IMR-90 (cell line): ENCODE measurements around the gene EPAS1. TPM values are rescaled to one million over a fixed set of nuclear protein-coding genes. Genes with fewer than 3 reads are reported as not detected.

Experiments
- ATAC-seq: fragments of 200-7000 bp; cut with Tn5 transposase; 2 replicates; pipeline ENCODE4 v1.9.1; 2020; ENCODE audit warnings: low read depth, mild to moderate bottlenecking, moderate library complexity
- BruUV-seq: library from RNA; stranded (reverse); fragments of 400-500 nt; replicated peaks from 2 replicates; lab custom pipeline; 2021; lab: Mats Ljungman, UMichigan
- CTCF ChIA-PET: fragments of 300-600 bp; formaldehyde crosslinking; extraction: SDS; loops from one replicate; lab custom pipeline; 2021; ENCODE audit warnings: antibody characterized with exemption; lab: Yijun Ruan, JAX
- POLR2A ChIA-PET: fragments of 300-600 bp; sonication (Branson Sonifier 250); formaldehyde crosslinking; loops from one replicate; lab custom pipeline; 2022; ENCODE audit warnings: antibody characterized with exemption; ENCODE audit not compliant: unreplicated experiment; lab: Charles Lee
- DNase-seq: peaks from one replicate; pipeline ENCODE4 v3.0.0; 2013
- H2AFZ ChIP-seq: replicated peaks from 2 replicates; pipeline ENCODE3; 2013; ENCODE audit warnings: low read length, mild to moderate bottlenecking; ENCODE audit not compliant: poor library complexity
- H2AK5ac ChIP-seq: 2 replicates; pipeline ENCODE4 v1.6.1; 2013; ENCODE audit warnings: low read depth, low read length, inconsistent platforms
- H2AK9ac ChIP-seq: replicated peaks from 2 replicates; pipeline ENCODE3; 2013; ENCODE audit warnings: mild to moderate bottlenecking, low read depth, low read length, moderate library complexity; ENCODE audit not compliant: poor library complexity
- H2BK120ac ChIP-seq: 2 replicates; pipeline ENCODE4 v1.6.1; 2013; ENCODE audit warnings: low read depth, low read length, inconsistent platforms
- H2BK15ac ChIP-seq: 3 replicates; pipeline ENCODE4 v1.6.1; 2013; ENCODE audit warnings: low read depth, low read length, inconsistent platforms
- H2BK20ac ChIP-seq: 2 replicates; pipeline ENCODE4 v1.6.1; 2013; ENCODE audit warnings: low read depth, mild to moderate bottlenecking, inconsistent platforms, low read length, moderate library complexity
- H2BK5ac ChIP-seq: 2 replicates; pipeline ENCODE4 v1.6.1; 2013; ENCODE audit warnings: mild to moderate bottlenecking, low read depth, low read length, inconsistent platforms; ENCODE audit not compliant: poor library complexity, severe bottlenecking
- H3K14ac ChIP-seq: replicated peaks from 2 replicates; pipeline ENCODE4 v1.6.1; 2013; ENCODE audit warnings: low read depth, low read length, inconsistent platforms
- H3K18ac ChIP-seq: 2 replicates; pipeline ENCODE4 v1.6.1; 2013; ENCODE audit warnings: low read depth, low read length, control low read depth
- H3K23ac ChIP-seq: 2 replicates; pipeline ENCODE4 v1.6.1; 2013; ENCODE audit warnings: low read depth, low read length, inconsistent platforms
- H3K27ac ChIP-seq: 2 replicates; pipeline ENCODE4 v1.5.1; 2013; ENCODE audit warnings: mild to moderate bottlenecking, control low read depth, low read length; ENCODE audit not compliant: insufficient read depth
- H3K27me3 ChIP-seq: 2 replicates; pipeline ENCODE4 v1.6.1; 2013; ENCODE audit warnings: low read length; ENCODE audit not compliant: control insufficient read depth, insufficient read depth
- H3K36me3 ChIP-seq: 2 replicates; pipeline ENCODE4 v1.6.1; 2013; ENCODE audit warnings: low read length, mixed read lengths; ENCODE audit not compliant: control insufficient read depth, insufficient read depth
- H3K4ac ChIP-seq: 2 replicates; pipeline ENCODE4 v1.6.1; 2013; ENCODE audit warnings: low read depth, low read length, inconsistent platforms
- H3K4me1 ChIP-seq: 2 replicates; pipeline ENCODE4 v1.6.1; 2013; ENCODE audit warnings: low read length, mixed read lengths; ENCODE audit not compliant: control insufficient read depth, insufficient read depth
- H3K4me2 ChIP-seq: 2 replicates; pipeline ENCODE4 v1.6.1; 2013; ENCODE audit warnings: low read depth, mild to moderate bottlenecking, control low read depth, low read length, moderate library complexity
- H3K4me3 ChIP-seq: 2 replicates; pipeline ENCODE4 v1.5.1; 2013; ENCODE audit warnings: low read depth, mild to moderate bottlenecking, control low read depth, low read length, moderate library complexity; ENCODE audit not compliant: insufficient read depth
- H3K56ac ChIP-seq: 2 replicates; pipeline ENCODE4 v1.6.1; 2013; ENCODE audit warnings: low read length, inconsistent platforms; ENCODE audit not compliant: insufficient read depth; ENCODE audit errors: extremely low read depth
- H3K79me1 ChIP-seq, 2 experiments: 2 replicates each; pipeline ENCODE4 v1.6.1; 2013; ENCODE audit warnings: low read length in 2 of 2, inconsistent platforms in 1 of 2, low read depth in 1 of 2
- H3K9ac ChIP-seq: 2 replicates; pipeline ENCODE4 v1.6.1; 2013; ENCODE audit warnings: low read depth, low read length, control low read depth
- H3K9me1 ChIP-seq: 2 replicates; pipeline ENCODE4 v1.6.1; 2013; ENCODE audit warnings: low read length, inconsistent platforms; ENCODE audit not compliant: insufficient read depth
- H3K9me3 ChIP-seq: 2 replicates; pipeline ENCODE4 v1.6.1; 2013; ENCODE audit warnings: low read length; ENCODE audit not compliant: control insufficient read depth, insufficient read depth
- H4K20me1 ChIP-seq: 2 replicates; pipeline ENCODE4 v1.6.1; 2013; ENCODE audit warnings: low read length, inconsistent platforms; ENCODE audit not compliant: insufficient read depth
- H4K5ac ChIP-seq: 2 replicates; pipeline ENCODE4 v1.6.1; 2013; ENCODE audit warnings: mild to moderate bottlenecking, low read depth, low read length, control low read depth
- H4K8ac ChIP-seq, 2 experiments: 2 replicates each; pipeline ENCODE4 v1.6.1; 2013; ENCODE audit warnings: low read depth in 2 of 2, low read length in 2 of 2, control low read depth in 1 of 2, inconsistent platforms in 1 of 2
- H4K91ac ChIP-seq: 2 replicates; pipeline ENCODE4 v1.6.1; 2013; ENCODE audit warnings: low read depth, low read length, inconsistent platforms; ENCODE audit not compliant: insufficient read depth
- CEBPB ChIP-seq: IDR thresholded peaks from 2 replicates; pipeline ENCODE4 v1.6.1; 2012; ENCODE audit warnings: low read depth, low read length, improper control_type of control experiment
- ELK1 ChIP-seq: fragments of 150-350 bp; IDR thresholded peaks from 2 replicates; pipeline ENCODE4 v1.6.1; 2016; ENCODE audit warnings: low read depth, mild to moderate bottlenecking, low read length, moderate library complexity, borderline replicate concordance
- MXI1 ChIP-seq: IDR thresholded peaks from 2 replicates; pipeline ENCODE4 v1.6.1; 2012; ENCODE audit warnings: low read depth, mild to moderate bottlenecking, low read length, moderate library complexity, borderline replicate concordance
- WGBS, 2 experiments: methylation state at CpG; one replicate each; pipeline versions ENCODE4 v1.1.5 to v1.1.7; 2013; ENCODE audit warnings: missing lambda C conversion rate in 2 of 2; ENCODE audit not compliant: insufficient read length in 1 of 2; ENCODE audit errors: extremely low coverage in 2 of 2; 5-methylcytosine and 5-hydroxymethylcytosine counted together
- dilution Hi-C: fragments of 300-500 bp; cut with HindIII; formaldehyde crosslinking; loops from one replicate; pipeline ENCODE4 v1.14.3; 2018; ENCODE audit warnings: low sequenced_read_pairs; ENCODE audit not compliant: unreplicated experiment
- in situ Hi-C: fragments of 300-500 bp; cut with MboI; formaldehyde crosslinking; loops from 3 replicates; pipeline ENCODE4 v1.14.3; 2019; ENCODE audit warnings: low sequenced_read_pairs, inconsistent platforms, mixed read lengths
- intact Hi-C: fragments of 100-400 bp; cut with micrococcal nuclease; formaldehyde crosslinking; loops from 2 replicates; pipeline ENCODE4 v1.10.0; 2022
- polyA plus RNA-seq, 3 experiments: library from polyadenylated mRNA; depleted of rRNA; stranded (reverse); fragments of >200 nt; gene quantifications; 2 replicates each; pipeline ENCODE4 v1.2.3, GENCODE V29; 2012; ENCODE audit warnings: low replicate concordance in 1 of 3
- total RNA-seq: library from RNA; depleted of rRNA; stranded (reverse); fragments of >200 nt; gene quantifications from 2 replicates; pipeline ENCODE4 v1.2.3, GENCODE V29; 2012
- TF ChIP-seq, protein P1 (sequence below): fragments of 150-350 bp; IDR thresholded peaks from 2 replicates; pipeline ENCODE4 v1.6.1; 2017; ENCODE audit warnings: mild to moderate bottlenecking, antibody characterized with exemption, low read length, low read depth

The EPAS1 gene
- total and polyA plus RNA-seq, 2 of the 4 experiments (the other 2 are of a cell fraction): 40.7 to 120 TPM

DNA sequence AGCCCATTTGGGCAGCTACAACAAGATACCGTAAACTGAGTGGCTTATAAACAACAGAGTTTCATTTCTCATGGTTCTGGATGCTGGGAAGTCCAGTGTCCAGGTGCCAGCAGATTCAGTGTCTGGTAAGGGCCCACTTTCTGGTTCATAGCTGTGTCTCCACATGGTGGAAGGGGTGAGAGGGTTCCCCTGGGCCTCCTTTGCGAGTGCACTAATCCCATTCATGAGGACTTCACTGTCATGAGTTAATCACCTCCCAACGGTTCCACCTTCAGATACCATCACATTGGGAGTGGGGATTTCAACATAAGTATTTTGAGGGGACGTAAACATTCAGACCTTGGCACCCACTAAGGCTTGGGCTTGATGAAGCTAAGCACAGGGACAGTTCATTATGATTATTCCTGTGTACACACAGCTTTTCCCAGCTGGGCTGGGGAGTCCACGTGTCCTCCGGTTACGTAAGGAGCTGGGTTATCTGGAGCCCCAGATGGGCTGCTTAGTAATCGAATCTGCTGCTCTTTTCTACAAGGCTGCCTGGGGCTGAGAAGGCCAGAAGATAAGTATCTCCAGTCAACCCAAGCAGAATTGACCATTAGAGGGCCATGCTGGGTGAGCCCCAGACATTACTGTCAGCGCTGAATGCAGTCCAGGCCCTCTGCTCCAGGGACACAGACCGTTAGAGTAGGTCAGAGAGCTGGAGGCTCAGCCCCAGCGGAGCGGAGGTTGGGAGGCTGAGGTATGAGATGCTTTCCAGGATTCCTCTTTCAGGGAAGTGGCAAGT, 42.7 kb downstream of the EPAS1 start:
- POLR2A ChIA-PET: interaction anchor here (0.7 kb wide), 1 partner anchor 1522 kb away, joined by 3 read pairs; no protein-coding TSS in a partner anchor
- Histone ChIP-seq H3K4me2 (peak overlapping the region; percentile 13; the same call in 1 of the 2 replicates), H3K27ac (peak overlapping the region; percentile 19; the same call in 1 of the 2 replicates)

More for the DNA sequence above, 42.7 kb downstream of the EPAS1 start:
- Histone ChIP-seq H3K14ac (no peak overlapping the region), H3K36me3 (no peaks in the 10 kb centered on the region; the same call in 1 of the 2 replicates), H4K91ac (no peak overlapping the region), H3K4me1 (peaks cover 39% of the 10 kb centered on the region), H3K27me3 (no peaks in the 10 kb centered on the region), H3K9me1 (peaks cover 49% of the 10 kb centered on the region), H4K20me1 (peaks cover 96% of the 10 kb centered on the region), H2BK120ac (no peak overlapping the region), H4K8ac (no peak overlapping the region), H2AK5ac (peak overlapping the region; percentile 23), H2AFZ (no peak overlapping the region), H3K4ac (0 out of 2 replicates have a peak overlapping the region, but pooled peaks have one; percentile 26), H3K18ac (no peak overlapping the region), H3K79me1 (peaks cover 46 to 95% of the 10 kb centered on the region in 2 experiments), H3K56ac (no peak overlapping the region), H3K23ac (peak overlapping the region; percentile 27; the same call in 1 of the 2 replicates), H3K9ac (no peak overlapping the region), H3K9me3 (no peaks in the 10 kb centered on the region), H3K4me3 (no peak overlapping the region), H2BK15ac (peak overlapping the region; percentile 11; the same call in 1 of the 3 replicates), H4K5ac (no peak overlapping the region), H2AK9ac (peak overlapping the region; percentile 37), H2BK5ac (no peak overlapping the region), H2BK20ac (no peak overlapping the region)
- intact Hi-C loops: loop anchor here (5.0 kb wide), 1 partner anchor 38 kb away; no protein-coding TSS in a partner anchor
- CTCF ChIA-PET: interaction anchor here (0.6 kb wide), 1 partner anchor 172 kb away, joined by 3 read pairs; no protein-coding TSS in a partner anchor
- dilution Hi-C loops: no loop called here
- WGBS, 2 experiments: 92% methylated on average over 2 of the region's 12 CpGs; no CpG with 5 or more reads in 1 of the 2 experiments
- ATAC-seq (peak; percentile 18), DNase-seq (peak; percentile 73)
- in situ Hi-C loops: no loop called here
- TF ChIP-seq CEBPB: peak; percentile 39; the same call in 1 of the 2 replicates
- TF ChIP-seq, protein P1, sequence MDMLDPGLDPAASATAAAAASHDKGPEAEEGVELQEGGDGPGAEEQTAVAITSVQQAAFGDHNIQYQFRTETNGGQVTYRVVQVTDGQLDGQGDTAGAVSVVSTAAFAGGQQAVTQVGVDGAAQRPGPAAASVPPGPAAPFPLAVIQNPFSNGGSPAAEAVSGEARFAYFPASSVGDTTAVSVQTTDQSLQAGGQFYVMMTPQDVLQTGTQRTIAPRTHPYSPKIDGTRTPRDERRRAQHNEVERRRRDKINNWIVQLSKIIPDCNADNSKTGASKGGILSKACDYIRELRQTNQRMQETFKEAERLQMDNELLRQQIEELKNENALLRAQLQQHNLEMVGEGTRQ: peak; percentile 61
- TF ChIP-seq ELK1: no peak
- peak; percentile 17; the same call in 1 of the 2 replicates for TF ChIP-seq MXI1
- BruUV-seq: no TSS peak
